ENCODE measurements around the gene DHX34. TPM values are rescaled to one million over a fixed set of nuclear protein-coding genes. Genes with fewer than 3 reads are reported as not detected.

The DHX34 gene
- total and polyA plus RNA-seq, 9 of the 15 experiments (the other 6 are each of a cell fraction or from before 2014, with no cell fraction given): 0.36 to 42.0 (median 15.0) TPM

DNA sequence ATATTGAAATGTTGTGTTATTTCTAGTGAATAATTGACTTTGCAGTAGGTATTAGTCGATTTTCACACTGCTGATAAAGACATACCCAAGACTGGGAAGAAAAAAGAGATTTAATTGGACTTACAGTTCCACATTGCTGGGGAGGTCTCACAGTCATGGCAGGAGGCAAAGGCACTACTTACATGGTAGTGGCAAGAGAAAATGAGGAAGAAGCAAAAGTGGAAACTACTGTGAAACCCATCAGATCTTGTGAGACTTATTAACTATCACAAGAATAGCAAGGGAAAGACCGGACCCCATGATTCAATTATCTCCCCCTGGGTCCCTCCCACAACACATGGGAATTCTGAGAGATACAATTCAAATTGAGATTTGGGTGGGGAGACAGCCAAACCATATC, 27.1 kb upstream of the DHX34 start:
- 35% methylated on average over 2 of the region's 2 CpGs for whole genome bisulfite sequencing (ENCODE audit: insufficient coverage, low coverage, missing lambda C conversion rate)

More for the DNA sequence above, 27.1 kb upstream of the DHX34 start:
- in situ Hi-C loops (cut with MboI): no loop called here
- no TSS peak for BruUV-seq (replicated peaks)
- ChIA-PET CTCF (ENCODE audit: low intra/inter-chr PET ratio) (interaction anchor here (0.6 kb wide), 1 partner anchor 34 kb away, joined by 3 read pairs; no protein-coding TSS in a partner anchor), POLR2A (no interaction called here)
- Histone ChIP-seq H2AFZ (ENCODE audit: low read depth, low read length) (no peak overlapping the region), H4K20me1 (replicated peaks; ENCODE audit: control insufficient read depth, insufficient read depth, low read length) (no peaks in the 10 kb centered on the region), H3K27ac (ENCODE audit: extremely low read depth, low read depth, low read length) (no peak overlapping the region), H3K4me2 (ENCODE audit: insufficient read depth, low read length) (no peak overlapping the region), H3K9ac (ENCODE audit: insufficient read depth in 1 of 2, low read depth in 2 of 2, low read length in 2 of 2) (no peak overlapping the region), H3K79me2 (ENCODE audit: control insufficient read depth, insufficient read depth, low read length) (no peaks in the 10 kb centered on the region), H3K27me3 (ENCODE audit: control insufficient read depth in 2 of 2, insufficient read depth in 2 of 2, low read length in 2 of 2) (no peaks in the 10 kb centered on the region; a peak in 1 of 5 replicates), H3K9me3 (replicated peaks; ENCODE audit: control insufficient read depth, insufficient read depth, low read depth, low read length) (no peaks in the 10 kb centered on the region), H3K9me1 (ENCODE audit: control insufficient read depth, insufficient read depth, low read length) (no peaks in the 10 kb centered on the region), H3K36me3 (ENCODE audit: control insufficient read depth, insufficient read depth, low read length) (no peaks in the 10 kb centered on the region), H3K4me1 (replicated peaks in 1 of 2; ENCODE audit: control insufficient read depth in 2 of 2, insufficient read depth in 2 of 2, low read length in 2 of 2) (peaks cover 7 to 22% of the 10 kb centered on the region in 2 experiments; a peak in 4 of 5 replicates), H3K4me3 (no peak overlapping the region)
- intact Hi-C loops (cut with micrococcal nuclease): no loop called here
- TF ChIP-seq TAF1 (IDR thresholded peaks at IDR 0.05; ENCODE audit: control insufficient read depth, extremely low read depth, insufficient read depth, low read length, severe bottlenecking): no peak
- no peak for TF ChIP-seq MXI1 (IDR thresholded peaks at IDR 0.05; ENCODE audit: low read depth, low read length)
- TF ChIP-seq ZNF263 (CRISPR knock-in tag; IDR thresholded peaks at IDR 0.05; ENCODE audit: borderline replicate concordance): no peak
- TF ChIP-seq NUFIP1 (IDR thresholded peaks at IDR 0.05; ENCODE audit: partially characterized antibody): no peak
- TF ChIP-seq KAT8 (IDR thresholded peaks at IDR 0.05; ENCODE audit: low read depth): no peak
- peak; percentile 62 for TF ChIP-seq ZFP36 (IDR thresholded peaks at IDR 0.05; ENCODE audit: low read depth, low read length, partially characterized antibody)
- TF ChIP-seq, protein P1, sequence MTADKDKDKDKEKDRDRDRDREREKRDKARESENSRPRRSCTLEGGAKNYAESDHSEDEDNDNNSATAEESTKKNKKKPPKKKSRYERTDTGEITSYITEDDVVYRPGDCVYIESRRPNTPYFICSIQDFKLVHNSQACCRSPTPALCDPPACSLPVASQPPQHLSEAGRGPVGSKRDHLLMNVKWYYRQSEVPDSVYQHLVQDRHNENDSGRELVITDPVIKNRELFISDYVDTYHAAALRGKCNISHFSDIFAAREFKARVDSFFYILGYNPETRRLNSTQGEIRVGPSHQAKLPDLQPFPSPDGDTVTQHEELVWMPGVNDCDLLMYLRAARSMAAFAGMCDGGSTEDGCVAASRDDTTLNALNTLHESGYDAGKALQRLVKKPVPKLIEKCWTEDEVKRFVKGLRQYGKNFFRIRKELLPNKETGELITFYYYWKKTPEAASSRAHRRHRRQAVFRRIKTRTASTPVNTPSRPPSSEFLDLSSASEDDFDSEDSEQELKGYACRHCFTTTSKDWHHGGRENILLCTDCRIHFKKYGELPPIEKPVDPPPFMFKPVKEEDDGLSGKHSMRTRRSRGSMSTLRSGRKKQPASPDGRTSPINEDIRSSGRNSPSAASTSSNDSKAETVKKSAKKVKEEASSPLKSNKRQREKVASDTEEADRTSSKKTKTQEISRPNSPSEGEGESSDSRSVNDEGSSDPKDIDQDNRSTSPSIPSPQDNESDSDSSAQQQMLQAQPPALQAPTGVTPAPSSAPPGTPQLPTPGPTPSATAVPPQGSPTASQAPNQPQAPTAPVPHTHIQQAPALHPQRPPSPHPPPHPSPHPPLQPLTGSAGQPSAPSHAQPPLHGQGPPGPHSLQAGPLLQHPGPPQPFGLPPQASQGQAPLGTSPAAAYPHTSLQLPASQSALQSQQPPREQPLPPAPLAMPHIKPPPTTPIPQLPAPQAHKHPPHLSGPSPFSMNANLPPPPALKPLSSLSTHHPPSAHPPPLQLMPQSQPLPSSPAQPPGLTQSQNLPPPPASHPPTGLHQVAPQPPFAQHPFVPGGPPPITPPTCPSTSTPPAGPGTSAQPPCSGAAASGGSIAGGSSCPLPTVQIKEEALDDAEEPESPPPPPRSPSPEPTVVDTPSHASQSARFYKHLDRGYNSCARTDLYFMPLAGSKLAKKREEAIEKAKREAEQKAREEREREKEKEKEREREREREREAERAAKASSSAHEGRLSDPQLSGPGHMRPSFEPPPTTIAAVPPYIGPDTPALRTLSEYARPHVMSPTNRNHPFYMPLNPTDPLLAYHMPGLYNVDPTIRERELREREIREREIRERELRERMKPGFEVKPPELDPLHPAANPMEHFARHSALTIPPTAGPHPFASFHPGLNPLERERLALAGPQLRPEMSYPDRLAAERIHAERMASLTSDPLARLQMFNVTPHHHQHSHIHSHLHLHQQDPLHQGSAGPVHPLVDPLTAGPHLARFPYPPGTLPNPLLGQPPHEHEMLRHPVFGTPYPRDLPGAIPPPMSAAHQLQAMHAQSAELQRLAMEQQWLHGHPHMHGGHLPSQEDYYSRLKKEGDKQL (CRISPR knock-in tag; IDR thresholded peaks at IDR 0.05; ENCODE audit: borderline replicate concordance): no peak
- no peak for TF ChIP-seq TRIM25 (IDR thresholded peaks at IDR 0.05; ENCODE audit: borderline replicate concordance)
- DNase-seq (ENCODE audit: extremely low read depth in 1 of 4, low spot score in 3 of 4) (no peak), ATAC-seq (no peak), FAIRE-seq (no peak)
